HEK293 (cell line): ENCODE results near the gene HOXA4.
A peak's percentile ranks its signal among the peaks of the same experiment; 100 is the strongest.

ENCODE experiments used
- CTCF ChIA-PET: fragments of 350-600 bp; formaldehyde crosslinking; extraction: SDS; loops from one replicate; lab custom pipeline; 2021; ENCODE audit warnings: antibody characterized with exemption; lab: Yijun Ruan, JAX
- POLR2A ChIA-PET: fragments of 300-600 bp; formaldehyde crosslinking; extraction: SDS; loops from one replicate; lab custom pipeline; 2020; ENCODE audit warnings: antibody characterized with exemption, inconsistent platforms; lab: Yijun Ruan, JAX
- H3K27ac ChIP-seq: fragments of 200-500 bp; sonication (Bioruptor generic); 2 replicates; pipeline ENCODE4 v1.5.1; 2014; ENCODE audit warnings: low read depth, low read length, control low read depth, inconsistent platforms; ENCODE audit errors: extremely low read depth
- H3K36me3 ChIP-seq, 2 experiments: fragments of 200-500 bp in 1 of 2; sonication (Bioruptor generic) in 1 of 2; 1 replicate in 1 of 2; 2 replicates in 1 of 2; pipeline ENCODE4 v1.5.1; 2014 to 2017; ENCODE audit warnings: inconsistent platforms in 2 of 2, low read length in 2 of 2; ENCODE audit not compliant: control insufficient read depth in 2 of 2, insufficient read depth in 1 of 2
- H3K4me1 ChIP-seq: fragments of 200-500 bp; sonication (Bioruptor generic); 2 replicates; pipeline ENCODE4 v1.5.1; 2014; ENCODE audit warnings: mild to moderate bottlenecking, low read length, inconsistent platforms; ENCODE audit not compliant: control insufficient read depth, insufficient read depth
- H3K4me3 ChIP-seq: 2 replicates; pipeline ENCODE4 v1.5.1; 2011; ENCODE audit warnings: low read depth, mild to moderate bottlenecking, control low read depth, low read length, moderate library complexity
- H3K9me3 ChIP-seq: fragments of 200-500 bp; sonication (Bioruptor generic); 2 replicates; pipeline ENCODE4 v1.5.1; 2014; ENCODE audit warnings: low read depth, low read length, inconsistent platforms; ENCODE audit not compliant: control insufficient read depth, insufficient read depth
- BCL11A ChIP-seq: fragments of 450-650 bp; formaldehyde crosslinking; IDR thresholded peaks from 2 replicates; pipeline ENCODE4 v1.5.1; 2016; ENCODE audit warnings: low read depth, missing biosample characterization, missing genetic modification characterization
- BCL11B ChIP-seq: fragments of 450-650 bp; formaldehyde crosslinking; IDR thresholded peaks from 2 replicates; pipeline ENCODE4 v1.5.1; 2016; ENCODE audit warnings: low read depth, missing biosample characterization, missing genetic modification characterization
- GFI1B ChIP-seq: fragments of 450-650 bp; formaldehyde crosslinking; IDR thresholded peaks from 2 replicates; pipeline ENCODE4 v1.5.1; 2016; ENCODE audit warnings: missing biosample characterization, missing genetic modification characterization
- GLI4 ChIP-seq: fragments of 450-650 bp; formaldehyde crosslinking; IDR thresholded peaks from 2 replicates; pipeline ENCODE4 v1.5.1; 2016; ENCODE audit warnings: missing biosample characterization, missing genetic modification characterization
- GLIS1 ChIP-seq: fragments of 450-650 bp; formaldehyde crosslinking; IDR thresholded peaks from 2 replicates; pipeline ENCODE4 v1.5.1; 2016; ENCODE audit warnings: missing biosample characterization, missing genetic modification characterization
- GLIS2 ChIP-seq: fragments of 450-650 bp; formaldehyde crosslinking; IDR thresholded peaks from 2 replicates; pipeline ENCODE4 v1.5.1; 2016; ENCODE audit warnings: missing biosample characterization, missing genetic modification characterization
- IKZF3 ChIP-seq: fragments of 450-650 bp; IDR thresholded peaks from 2 replicates; pipeline ENCODE4 v1.5.0; 2018; ENCODE audit warnings: missing biosample characterization, mild to moderate bottlenecking, missing genetic modification characterization, moderate library complexity
- KLF7 ChIP-seq: fragments of 450-650 bp; formaldehyde crosslinking; IDR thresholded peaks from 2 replicates; pipeline ENCODE4 v1.5.1; 2016; ENCODE audit warnings: missing biosample characterization, missing genetic modification characterization, borderline replicate concordance
- PATZ1 ChIP-seq: fragments of 450-650 bp; formaldehyde crosslinking; IDR thresholded peaks from 2 replicates; pipeline ENCODE4 v1.5.1; 2016; ENCODE audit warnings: missing biosample characterization, missing genetic modification characterization
- PRDM10 ChIP-seq: fragments of 450-650 bp; formaldehyde crosslinking; IDR thresholded peaks from 2 replicates; pipeline ENCODE4 v1.5.1; 2016; ENCODE audit warnings: missing biosample characterization, missing genetic modification characterization
- SP2 ChIP-seq: fragments of 450-650 bp; formaldehyde crosslinking; IDR thresholded peaks from 2 replicates; pipeline ENCODE4 v1.5.1; 2016; ENCODE audit warnings: missing biosample characterization, missing genetic modification characterization
- TCF7L2 ChIP-seq: IDR thresholded peaks from 2 replicates; pipeline ENCODE4 v1.6.1; 2011; ENCODE audit warnings: low read depth, mild to moderate bottlenecking, inconsistent platforms, low read length, moderate library complexity, borderline replicate concordance
- ZBTB10 ChIP-seq: fragments of 450-650 bp; formaldehyde crosslinking; IDR thresholded peaks from 2 replicates; pipeline ENCODE4 v1.5.1; 2016; ENCODE audit warnings: missing biosample characterization, missing genetic modification characterization
- ZBTB17 ChIP-seq: fragments of 450-650 bp; formaldehyde crosslinking; IDR thresholded peaks from 2 replicates; pipeline ENCODE4 v1.5.1; 2016; ENCODE audit warnings: missing biosample characterization, missing genetic modification characterization
- ZBTB48 ChIP-seq: fragments of 450-650 bp; formaldehyde crosslinking; IDR thresholded peaks from 2 replicates; pipeline ENCODE4 v1.5.1; 2016; ENCODE audit warnings: missing biosample characterization, missing genetic modification characterization
- ZBTB8A ChIP-seq: fragments of 450-650 bp; formaldehyde crosslinking; IDR thresholded peaks from 2 replicates; pipeline ENCODE4 v1.5.1; 2016; ENCODE audit warnings: missing biosample characterization, missing genetic modification characterization
- ZEB2 ChIP-seq: fragments of 450-650 bp; formaldehyde crosslinking; IDR thresholded peaks from 2 replicates; pipeline ENCODE4 v1.5.1; 2016; ENCODE audit warnings: missing biosample characterization, missing genetic modification characterization
- ZFP41 ChIP-seq: fragments of 450-650 bp; formaldehyde crosslinking; IDR thresholded peaks from 2 replicates; pipeline ENCODE4 v1.5.1; 2016; ENCODE audit warnings: missing biosample characterization, missing genetic modification characterization, borderline replicate concordance
- ZFP69B ChIP-seq: fragments of 450-650 bp; formaldehyde crosslinking; IDR thresholded peaks from 2 replicates; pipeline ENCODE4 v1.5.1; 2016; ENCODE audit warnings: missing biosample characterization, missing genetic modification characterization
- ZNF138 ChIP-seq: fragments of 450-650 bp; formaldehyde crosslinking; IDR thresholded peaks from 2 replicates; pipeline ENCODE4 v1.5.1; 2016; ENCODE audit warnings: missing biosample characterization, missing genetic modification characterization, borderline replicate concordance
- ZNF335 ChIP-seq: fragments of 450-650 bp; formaldehyde crosslinking; conservative IDR thresholded peaks from 2 replicates; pipeline ENCODE4 v1.5.1; 2016; ENCODE audit warnings: missing biosample characterization, missing genetic modification characterization
- ZNF366 ChIP-seq: fragments of 450-650 bp; formaldehyde crosslinking; conservative IDR thresholded peaks from 2 replicates; pipeline ENCODE4 v1.5.1; 2016; ENCODE audit warnings: missing biosample characterization, missing genetic modification characterization
- ZNF398 ChIP-seq: fragments of 450-650 bp; formaldehyde crosslinking; IDR thresholded peaks from 2 replicates; pipeline ENCODE4 v1.5.1; 2017; ENCODE audit warnings: missing biosample characterization, missing genetic modification characterization
- ZNF513 ChIP-seq: fragments of 450-650 bp; IDR thresholded peaks from 2 replicates; pipeline ENCODE4 v1.5.1; 2018; ENCODE audit warnings: missing biosample characterization, missing genetic modification characterization
- ZNF777 ChIP-seq: fragments of 450-650 bp; formaldehyde crosslinking; IDR thresholded peaks from 2 replicates; pipeline ENCODE4 v1.5.1; 2017; ENCODE audit warnings: missing biosample characterization, missing genetic modification characterization, borderline replicate concordance

Gene HOXA4

GRCh38 chr7:27169658-27170425, 39.3 kb upstream of the HOXA4 start:
- H3K9me3 ChIP-seq, result no peaks in the 10 kb centered on the region
- peak overlapping the region; percentile 100 for H3K27ac ChIP-seq
- POLR2A ChIA-PET, result interaction anchor here (1.0 to 11.2 kb wide), 16 partner anchors 7 to 1314 kb away, joined by 3 to 237 read pairs (median 8); partner anchors contain the start of genes HOXA11, HOXA13 and HOXA7
- H3K4me3 ChIP-seq, result peak overlapping the region; percentile 76
- CTCF ChIA-PET, result interaction anchor here (0.8 to 1.9 kb wide), 5 partner anchors 9 to 20 kb away, joined by 3 to 15 read pairs (median 4); no protein-coding TSS in a partner anchor
- peaks cover 8% of the 10 kb centered on the region; the same call in 1 of the 2 replicates for H3K4me1 ChIP-seq
- peaks cover 8 to 28% of the 10 kb centered on the region in 2 experiments for H3K36me3 ChIP-seq
- TF ChIP-seq ZFP41 (tag by site-specific recombination) (no peak), ZBTB8A (peak; percentile 46), ZEB2 (tag by site-specific recombination) (no peak; the same call in 1 of the 2 replicates), TCF7L2 (peak; percentile 64), BCL11B (tag by site-specific recombination) (peak; percentile 58; the same call in 1 of the 2 replicates), ZNF513 (tag by site-specific recombination) (no peak), ZNF366 (peak; percentile 70), BCL11A (tag by site-specific recombination) (peak; percentile 65; the same call in 1 of the 2 replicates), PRDM10 (peak; percentile 72; the same call in 1 of the 2 replicates), ZNF398 (tag by site-specific recombination) (peak; percentile 86), ZBTB10 (tag by site-specific recombination) (peak; percentile 61; the same call in 1 of the 2 replicates), SP2 (tag by site-specific recombination) (peak; percentile 56), ZNF335 (tag by site-specific recombination) (peak; percentile 55), ZBTB17 (tag by site-specific recombination) (peak; percentile 53; the same call in 1 of the 2 replicates), GLI4 (tag by site-specific recombination) (no peak), ZFP69B (peak; percentile 56; the same call in 1 of the 2 replicates), GLIS1 (tag by site-specific recombination) (peak; percentile 72), IKZF3 (tag by site-specific recombination) (peak; percentile 63), GLIS2 (tag by site-specific recombination) (peak; percentile 92), GFI1B (tag by site-specific recombination) (peak; percentile 79), KLF7 (tag by site-specific recombination) (0 out of 2 replicates have a peak, but pooled peaks have one; percentile 33), ZBTB48 (peak; percentile 37; the same call in 1 of the 2 replicates), PATZ1 (tag by site-specific recombination) (peak; percentile 96), ZNF138 (no peak), ZNF777 (tag by site-specific recombination) (no peak)
